Hepatocyte (in vitro differentiated cells): ENCODE data around the gene EGLN1.

Experiments
- CTCF ChIP-seq: fragments of 200-600 bp; sonication (generic); IDR thresholded peaks from 2 replicates; pipeline ENCODE4 v1.5.1; 2016; ENCODE audit warnings: antibody characterized with exemption, mild to moderate bottlenecking; ENCODE audit not compliant: poor library complexity
- EZH2 ChIP-seq: fragments of 200-600 bp; sonication (generic); IDR thresholded peaks from 2 replicates; pipeline ENCODE4 v1.6.1; 2016; ENCODE audit warnings: antibody characterized with exemption, mild to moderate bottlenecking, borderline replicate concordance
- EZH2phosphoT487 ChIP-seq: fragments of 200-600 bp; sonication (generic); IDR thresholded peaks from one replicate; pipeline ENCODE4 v1.6.1; 2018; ENCODE audit warnings: antibody characterized with exemption, mild to moderate bottlenecking, low read depth, moderate library complexity; ENCODE audit not compliant: unreplicated experiment, severe bottlenecking

GRCh38 chr1:231395076-231395997, 26.8 kb downstream of the EGLN1 start:
- TF ChIP-seq CTCF (no peak), EZH2 (no peak), EZH2phosphoT487 (no peak)
